ENCODE data around the gene CHST9. TPM values are rescaled to one million over a fixed set of nuclear protein-coding genes. Genes with fewer than 3 reads are reported as not detected.

Gene CHST9
- polyA plus RNA-seq, 2 of the 4 experiments (the other 2 are of a cell fraction), result 0.06 TPM; not detected in 1

- Histone ChIP-seq H3K4me1 (no peaks in the 10 kb centered on the region), H3K4me2 (no peak overlapping the region), H3K4me3 (no peak overlapping the region), H3K9me3 (no peaks in the 10 kb centered on the region), H3K27ac (no peak overlapping the region)
- TF ChIP-seq FOSB (CRISPR knock-in tag; IDR thresholded peaks at IDR 0.05), result no peak
- no peak for TF ChIP-seq HOXA7 (CRISPR knock-in tag; IDR thresholded peaks at IDR 0.05)
- POLR2A ChIA-PET, result no interaction called here
- ATAC-seq (no peak), DNase-seq (ENCODE audit: low read depth in 1 of 2, low spot score in 1 of 2) (no peak), FAIRE-seq (no peak)
- CTCF ChIA-PET, result no interaction called here
- 67% methylated on average over 2 of the region's 2 CpGs for WGBS (ENCODE audit: missing lambda C conversion rate)
These were observed 192.2 kb downstream of the CHST9 start for GRCh38 chr18:26992926-26993325.

GRCh38 chr18:26989842-26990241 lies 195.3 kb downstream of the CHST9 start:
- H3K27ac ChIP-seq, result no peak overlapping the region
- no peaks in the 10 kb centered on the region for H3K9me3 ChIP-seq
- H3K4me3 ChIP-seq, result no peak overlapping the region
- no peak overlapping the region for H3K4me2 ChIP-seq
- TF ChIP-seq JUN (IDR thresholded peaks at IDR 0.05), result no peak
- no peak for TF ChIP-seq KDM5A (IDR thresholded peaks at IDR 0.05)
- TF ChIP-seq RFX5 (IDR thresholded peaks at IDR 0.05), result no peak
- TF ChIP-seq KDM1A (IDR thresholded peaks at IDR 0.05; ENCODE audit: low read depth), result no peak
- TF ChIP-seq ESRRA (IDR thresholded peaks at IDR 0.05; ENCODE audit: borderline replicate concordance, low read length), result no peak
- no peak for TF ChIP-seq RARB (CRISPR knock-in tag; IDR thresholded peaks at IDR 0.05)
- TF ChIP-seq REST (IDR thresholded peaks at IDR 0.05), result no peak
- TF ChIP-seq ELK1 (IDR thresholded peaks at IDR 0.05; ENCODE audit: low read depth, low read length), result no peak
- no peak for TF ChIP-seq ZC3H11A (IDR thresholded peaks at IDR 0.05)
- TF ChIP-seq EP300 (IDR thresholded peaks at IDR 0.05), result no peak
- no peak for TF ChIP-seq MAX (IDR thresholded peaks at IDR 0.05)
- TF ChIP-seq MAFK (IDR thresholded peaks at IDR 0.05; ENCODE audit: partially characterized antibody), result no peak
- no peak for TF ChIP-seq NFE2L2 (conservative IDR thresholded peaks at IDR 0.05; ENCODE audit: low read length)
- H3K4me1 ChIP-seq, result no peaks in the 10 kb centered on the region
- ChIA-PET POLR2A (no interaction called here), CTCF (no interaction called here)
- DNase-seq (ENCODE audit: low read depth in 1 of 2, low spot score in 1 of 2), result no peak
- no peak for ATAC-seq
- no peak for FAIRE-seq

GRCh38 chr18:26981360-26982082 lies 203.6 kb downstream of the CHST9 start:
- CTCF ChIA-PET, result no interaction called here
- DNase-seq (ENCODE audit: low read depth in 1 of 2, low spot score in 1 of 2), result no peak

More at GRCh38 chr18:26981360-26982082, 203.6 kb downstream of the CHST9 start:
- ATAC-seq (no peak), FAIRE-seq (peak; percentile 28)
- H3K4me2 ChIP-seq, result no peak overlapping the region
- WGBS (ENCODE audit: missing lambda C conversion rate), result 62% methylated on average over 6 of the region's 6 CpGs
- H3K4me3 ChIP-seq, result no peak overlapping the region
- POLR2A ChIA-PET, result no interaction called here
- H3K9me3 ChIP-seq, result no peaks in the 10 kb centered on the region
- TF ChIP-seq KDM5A (IDR thresholded peaks at IDR 0.05) (no peak), REST (IDR thresholded peaks at IDR 0.05) (no peak), CTCF (IDR thresholded peaks at IDR 0.05) (no peak), RNF2 (IDR thresholded peaks at IDR 0.05; ENCODE audit: borderline replicate concordance, low read depth) (no peak), JUN (IDR thresholded peaks at IDR 0.05) (no peak), ATOH8 (CRISPR knock-in tag; IDR thresholded peaks at IDR 0.05; ENCODE audit: low read depth) (no peak), RCOR1 (IDR thresholded peaks at IDR 0.05; ENCODE audit: low read depth, low read length) (no peak), RARB (CRISPR knock-in tag; IDR thresholded peaks at IDR 0.05) (no peak), JUNB (IDR thresholded peaks at IDR 0.05) (no peak), CBX2 (IDR thresholded peaks at IDR 0.05; ENCODE audit: borderline replicate concordance, low read depth) (no peak)
- no peak overlapping the region for H3K27ac ChIP-seq
- no peaks in the 10 kb centered on the region for H3K4me1 ChIP-seq

All from A549 (cell line).